DMS153 treated with DMSO at 0.1 percent for 48 hours (cell line): Measurements from ENCODE around the gene H1-8.

Experiments used
- DNase-seq: peaks from one replicate; lab custom pipeline; 2025; ENCODE audit not compliant: unreplicated experiment; lab: John Stamatoyannopoulos, UW

H1-8 gene

DNA sequence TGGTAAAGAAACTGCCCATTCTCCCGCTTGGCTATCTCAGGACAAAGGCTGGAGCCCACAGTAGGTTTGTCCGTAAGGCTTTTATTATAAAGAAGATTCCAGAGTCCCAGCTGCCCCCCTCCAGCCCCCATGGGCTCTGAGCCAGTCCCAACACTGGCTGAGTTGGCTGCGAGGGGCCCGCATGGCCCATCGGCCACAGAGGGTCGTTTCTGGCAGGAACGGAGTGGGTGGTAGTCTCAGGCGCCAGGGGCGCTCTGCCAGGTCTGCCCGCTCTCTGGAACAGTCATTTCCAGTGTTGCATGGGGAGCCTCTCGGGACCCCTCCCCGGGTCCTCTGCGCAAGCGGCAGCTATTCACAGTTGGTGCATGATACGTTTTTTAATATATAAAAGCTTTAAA, 12.2 kb downstream of the H1-8 start:
- no peak for DNase-seq

DNA sequence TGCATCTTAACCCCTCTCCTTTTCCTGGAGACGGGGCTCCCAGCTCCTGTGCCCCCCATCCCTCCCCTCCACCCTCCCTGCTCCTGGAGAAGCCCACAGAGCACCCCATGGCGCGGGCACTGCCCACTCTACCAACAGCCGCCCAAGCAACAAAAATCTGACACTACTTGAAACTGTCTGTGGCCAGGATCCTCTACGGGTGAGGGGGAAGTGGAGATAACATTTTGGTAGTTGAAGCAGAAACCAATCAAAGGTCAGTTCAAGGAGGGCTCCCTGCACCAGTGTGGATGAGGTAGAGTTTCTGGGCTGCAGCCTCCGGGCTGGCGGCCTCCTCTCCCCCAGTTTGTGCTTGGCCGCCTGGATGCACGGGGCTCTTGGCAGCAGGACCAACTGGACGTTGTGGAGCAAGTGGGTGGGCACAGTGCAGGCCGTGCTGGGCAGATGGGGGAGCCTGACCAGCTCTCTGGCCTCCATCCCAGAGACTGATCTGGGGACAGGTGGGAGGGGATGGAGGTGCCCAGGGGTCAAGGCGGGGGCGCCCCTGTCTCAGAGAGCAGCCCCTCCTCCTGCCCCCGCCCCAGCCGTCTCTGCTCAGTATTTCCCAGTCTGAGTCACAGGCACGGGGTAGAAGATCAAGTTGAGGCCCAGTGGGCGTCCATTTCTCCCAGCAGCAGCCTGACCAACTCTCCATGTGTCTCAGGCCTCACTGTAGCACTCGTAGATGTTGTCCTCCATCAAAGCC, 12.8 kb downstream of the H1-8 start:
- DNase-seq = no peak

DNA sequence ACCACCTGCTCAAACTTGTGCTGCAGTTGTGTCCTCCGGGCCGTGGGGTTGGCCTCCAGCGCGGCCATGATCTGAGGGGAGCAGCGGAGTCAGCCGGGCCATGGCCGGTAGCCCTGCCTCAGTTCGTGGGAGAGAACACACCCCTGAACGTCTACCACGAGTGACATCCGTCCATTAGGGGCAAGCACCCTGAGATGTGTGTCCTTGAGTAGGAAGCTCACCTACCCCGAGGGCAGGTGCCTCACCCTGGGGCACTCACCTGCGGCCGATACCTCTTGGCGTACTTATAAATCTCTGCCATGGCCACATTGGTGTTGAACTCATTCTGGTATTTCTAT, 13.4 kb downstream of the H1-8 start:
- DNase-seq = no peak

DNA sequence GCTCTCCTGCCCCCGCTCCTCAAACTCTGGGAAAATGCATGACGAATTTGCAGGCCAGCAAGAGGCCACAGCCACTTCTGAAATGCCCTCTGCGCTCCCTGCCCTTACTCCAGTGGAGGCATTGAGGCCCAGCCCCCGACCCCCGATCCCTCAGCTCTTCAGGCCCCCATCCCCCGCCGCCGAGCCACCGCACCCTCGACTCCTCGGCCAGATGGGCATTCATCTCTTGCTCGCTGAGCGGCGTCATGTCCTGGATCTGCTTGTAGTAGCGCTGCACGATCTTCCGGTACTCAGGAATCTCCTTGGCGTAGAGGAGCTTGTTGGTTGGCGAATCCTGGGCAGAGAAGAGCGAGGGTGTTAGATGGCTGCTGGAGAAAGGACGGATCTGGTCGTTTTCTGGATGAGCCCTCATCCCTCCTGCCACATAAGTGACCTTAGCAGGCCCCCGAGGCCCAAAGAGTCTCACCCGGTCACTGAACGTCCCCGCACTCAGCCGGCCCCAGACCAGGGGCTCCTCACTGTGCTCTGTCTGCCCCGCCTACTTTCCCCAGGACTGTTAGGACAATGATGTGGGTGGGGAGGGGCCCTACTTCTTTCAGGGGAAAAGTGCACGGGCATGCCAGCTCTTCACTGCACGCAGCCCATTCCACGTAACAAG, 14.0 kb downstream of the H1-8 start:
- no peak for DNase-seq

DNA sequence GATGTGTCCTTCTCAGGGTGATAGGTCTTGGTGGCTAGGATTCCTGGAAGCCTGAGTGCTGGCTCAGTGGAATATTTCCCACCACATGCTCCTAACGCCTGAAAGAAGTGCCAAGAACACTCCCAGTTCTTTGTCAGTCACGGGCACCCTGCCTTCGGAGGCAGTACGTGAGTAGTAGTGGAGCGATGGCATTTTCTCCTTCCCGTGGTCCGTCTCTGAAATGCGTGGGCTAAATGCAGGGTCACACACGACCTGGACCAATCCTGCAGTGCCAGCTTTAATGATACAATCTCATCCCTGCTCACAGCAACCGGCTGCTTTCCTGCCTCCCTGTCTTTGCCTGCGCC, 14.5 kb downstream of the H1-8 start:
- DNase-seq = no peak

DNA sequence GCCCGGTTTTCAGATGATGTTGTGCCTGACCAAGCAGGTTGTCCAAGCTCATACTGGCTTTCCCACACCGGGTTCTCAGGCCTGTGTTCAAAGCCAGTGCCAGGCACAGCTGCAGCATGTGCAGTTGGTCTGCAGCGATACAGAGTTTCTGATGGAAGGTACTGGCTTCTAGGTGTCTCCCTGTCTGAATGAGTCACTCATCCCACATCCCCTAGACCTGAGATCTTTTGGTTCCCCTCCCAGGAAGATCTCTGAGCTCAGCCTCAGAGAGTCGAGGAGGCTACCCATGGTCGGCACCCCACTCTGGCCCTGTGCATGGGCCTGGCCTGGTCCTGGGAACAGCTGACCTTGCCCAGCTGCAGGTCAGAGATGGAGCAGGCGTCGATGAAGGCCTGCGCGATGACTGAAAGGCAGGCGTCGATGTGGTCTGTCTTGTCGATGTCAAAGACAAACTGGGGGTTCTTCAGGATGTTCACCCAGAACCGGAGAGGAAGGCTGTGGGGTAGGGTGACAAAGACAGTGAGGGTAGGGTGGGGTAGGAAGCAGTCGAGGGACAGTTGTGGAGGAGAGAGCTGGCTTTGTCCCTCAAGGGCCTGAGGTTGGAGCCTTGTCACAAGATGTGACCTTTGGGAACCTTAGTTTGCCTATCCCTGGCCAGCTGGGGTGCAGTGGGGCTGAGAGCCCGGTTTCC, 15.3 kb downstream of the H1-8 start:
- no peak for DNase-seq

DNA sequence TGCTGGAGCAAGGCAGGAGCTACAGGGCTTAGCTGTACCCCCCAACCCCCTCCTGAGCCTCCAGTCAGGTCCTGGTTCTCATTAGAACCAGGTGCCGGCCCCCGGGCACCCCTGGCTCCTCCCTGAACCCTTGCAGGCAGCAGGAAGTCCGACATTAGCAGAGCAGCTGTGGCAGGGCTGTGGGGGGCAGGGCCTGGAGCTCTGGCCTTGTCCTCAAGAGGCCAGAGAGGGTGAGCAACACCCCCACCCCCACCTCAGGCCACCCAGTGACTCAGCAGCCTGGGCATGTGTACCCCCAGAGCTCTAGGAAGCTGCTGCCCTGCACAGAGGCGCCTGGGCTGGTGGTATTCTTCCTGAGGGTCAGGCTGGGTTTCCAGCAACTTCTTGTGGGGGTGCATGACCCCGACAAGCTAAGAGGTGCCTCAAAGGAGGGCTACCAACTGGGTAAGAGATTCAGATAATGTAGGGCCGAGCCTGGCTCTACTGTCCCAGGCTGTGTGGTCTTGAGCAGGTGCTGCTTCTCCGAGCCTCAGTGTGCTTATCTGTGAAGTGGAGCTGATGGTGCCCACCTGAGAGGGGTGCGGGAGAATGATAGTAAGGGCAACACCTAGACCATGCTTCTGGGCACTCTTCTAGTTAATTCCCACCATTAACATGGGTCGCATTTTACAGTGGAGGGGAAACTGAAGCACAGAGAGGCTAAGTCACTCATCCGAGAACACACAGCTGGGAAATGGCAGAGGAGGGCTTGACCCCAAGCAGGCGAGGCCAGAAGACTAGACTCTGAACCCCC, 16.0 kb downstream of the H1-8 start:
- no peak for DNase-seq

DNA sequence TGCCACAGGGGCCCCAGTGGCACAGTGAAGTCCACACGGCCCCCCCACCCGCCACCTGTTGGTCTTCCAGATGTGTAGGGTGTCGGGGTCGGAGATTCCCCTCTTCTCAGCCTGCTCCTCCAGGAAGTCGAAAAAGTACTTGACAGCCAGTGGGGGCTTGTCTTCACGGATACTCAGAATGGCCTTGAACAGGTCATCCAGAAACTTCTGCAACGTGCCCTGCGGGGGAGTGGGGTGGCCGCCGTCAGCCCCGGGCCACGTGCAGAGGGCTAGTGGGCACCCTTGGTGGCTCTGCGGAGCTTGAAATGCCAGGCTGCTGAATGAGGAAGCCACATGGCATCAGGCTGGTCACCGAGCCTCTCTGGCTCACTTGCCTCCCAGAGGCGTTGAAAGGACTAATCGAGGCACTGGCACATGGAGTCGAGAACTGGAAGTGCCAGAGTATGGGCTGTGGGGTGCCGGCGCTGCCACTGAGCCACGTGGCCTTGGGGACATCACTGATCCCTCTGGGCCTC, 16.6 kb downstream of the H1-8 start:
- no peak for DNase-seq

DNA sequence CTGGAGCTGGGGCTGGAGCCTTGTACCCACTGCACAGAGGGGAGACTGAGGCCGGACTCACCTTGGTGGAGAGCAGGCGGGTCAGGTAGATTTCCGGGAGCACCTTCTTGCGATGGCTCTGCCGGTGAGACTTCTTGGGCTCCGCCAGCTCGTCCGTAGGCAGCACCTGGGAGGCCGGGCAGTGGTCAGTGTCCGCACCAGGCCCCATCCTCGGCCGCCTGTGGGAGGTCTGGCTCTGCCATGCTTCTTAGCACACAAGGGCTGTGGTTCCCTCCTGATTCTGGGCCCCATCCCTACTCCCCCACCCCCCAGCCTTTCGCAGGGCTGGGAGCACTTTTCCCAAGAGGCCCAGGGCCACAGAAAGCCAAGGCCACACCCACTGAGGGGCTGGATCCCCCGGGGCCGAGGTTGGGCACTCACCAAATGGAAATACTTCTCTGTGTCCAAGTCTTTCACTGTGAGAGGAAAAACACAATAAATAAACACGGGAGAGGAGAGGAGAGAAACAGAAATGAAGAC, 17.4 kb downstream of the H1-8 start:
- no peak for DNase-seq

DNA sequence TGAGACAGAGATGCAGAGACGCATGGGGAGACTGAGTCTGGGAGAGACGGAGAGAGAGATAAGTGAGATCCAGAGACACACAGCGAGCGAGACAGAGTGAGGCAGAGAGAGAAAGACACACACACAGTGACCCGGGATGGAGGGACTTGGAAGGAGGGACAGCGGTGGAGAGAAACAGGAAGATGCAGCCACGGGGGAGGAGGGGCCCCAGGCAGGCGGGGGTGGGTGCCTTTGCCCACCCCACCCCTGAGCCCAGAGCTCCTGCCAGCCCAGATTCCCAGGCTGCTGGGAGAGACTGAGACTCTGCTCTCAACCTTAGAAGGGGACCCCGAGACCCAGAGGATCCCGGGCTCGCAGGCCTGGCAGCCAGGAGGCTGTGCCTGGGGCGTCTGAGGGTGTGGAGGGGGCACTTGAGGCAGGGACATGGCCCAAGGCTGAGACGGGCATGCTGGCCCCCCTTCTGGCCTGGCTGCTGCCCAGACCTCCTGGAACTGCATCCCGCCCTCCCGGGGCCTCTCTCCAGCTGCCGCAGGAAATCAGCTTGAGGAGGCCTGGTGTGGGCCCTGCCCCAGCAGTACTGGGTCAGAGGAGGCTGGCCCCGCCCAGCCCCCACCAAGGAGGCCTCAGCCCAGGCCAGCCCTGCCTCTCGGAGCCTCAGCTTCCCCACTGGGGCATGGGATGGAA, 18.1 kb downstream of the H1-8 start:
- no peak for DNase-seq

DNA sequence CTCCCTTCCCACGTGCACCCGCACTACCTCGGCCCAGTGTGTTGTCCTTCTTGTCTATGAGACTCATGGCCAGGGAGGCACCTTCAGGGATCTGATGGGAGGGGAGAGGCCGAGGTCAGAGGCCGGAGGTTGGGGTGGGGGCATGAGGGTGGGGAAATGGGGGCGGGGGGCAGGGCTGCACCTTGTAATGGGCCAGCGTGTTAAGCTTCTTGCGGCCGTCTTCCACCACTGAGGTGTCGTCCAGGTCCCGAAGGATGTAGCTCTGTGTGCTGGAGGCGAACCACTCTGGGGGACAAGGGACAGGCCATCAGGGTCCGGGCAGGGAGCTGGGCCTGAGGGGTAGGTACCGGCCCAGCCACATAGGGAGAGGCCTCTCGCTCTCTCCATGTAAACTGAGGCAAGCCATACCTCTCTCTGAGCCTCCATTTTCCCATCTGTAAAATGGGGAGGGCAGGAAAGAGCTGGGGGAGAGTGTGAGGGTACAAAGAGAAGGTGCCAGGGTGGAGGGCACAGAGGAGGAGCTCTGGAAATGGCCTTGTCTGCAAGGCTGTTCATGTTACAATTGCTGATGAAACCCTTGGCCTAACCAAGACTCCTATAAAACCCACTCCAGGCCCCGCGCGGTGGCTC, 18.8 kb downstream of the H1-8 start:
- DNase-seq = no peak

DNA sequence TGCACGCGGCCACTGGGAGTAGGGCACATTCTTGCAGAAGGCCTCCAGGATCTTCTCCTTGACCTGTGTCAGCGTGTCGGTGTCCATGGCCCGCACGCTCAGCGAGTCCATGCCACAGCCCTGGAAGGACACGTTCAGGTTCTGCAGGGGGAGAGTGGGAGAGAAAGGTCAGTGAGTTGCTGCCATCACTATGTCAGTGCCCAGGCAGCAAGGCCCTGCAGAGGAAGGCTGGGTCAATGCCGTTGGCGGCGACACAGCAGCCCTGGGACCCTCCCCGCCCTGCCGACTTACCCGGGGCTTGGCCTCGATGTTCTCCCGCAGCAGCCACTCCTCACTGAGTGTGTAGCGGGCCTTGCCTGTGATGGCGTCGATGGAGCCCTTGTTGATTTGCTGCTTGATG, 19.8 kb downstream of the H1-8 start:
- no peak for DNase-seq

DNA sequence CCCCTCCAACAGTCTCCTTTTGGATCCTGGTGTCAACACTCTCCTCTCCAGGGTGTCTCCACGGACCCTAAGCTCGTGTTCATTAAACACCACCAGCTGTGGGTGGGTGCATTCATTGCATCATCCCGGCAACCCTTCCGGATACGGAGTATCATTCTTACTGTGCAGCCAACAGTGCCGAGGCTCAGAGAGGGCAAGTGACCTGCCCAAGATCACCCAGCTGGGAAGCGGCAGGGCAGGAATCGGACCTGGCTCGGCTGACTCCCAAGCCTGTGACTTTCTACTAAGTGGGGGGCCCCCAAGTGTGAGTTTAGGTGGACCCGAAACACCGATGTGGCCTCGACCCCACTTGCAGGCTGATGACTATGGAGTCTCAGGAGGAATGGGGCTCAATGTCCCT, 20.4 kb downstream of the H1-8 start:
- no peak for DNase-seq

DNA sequence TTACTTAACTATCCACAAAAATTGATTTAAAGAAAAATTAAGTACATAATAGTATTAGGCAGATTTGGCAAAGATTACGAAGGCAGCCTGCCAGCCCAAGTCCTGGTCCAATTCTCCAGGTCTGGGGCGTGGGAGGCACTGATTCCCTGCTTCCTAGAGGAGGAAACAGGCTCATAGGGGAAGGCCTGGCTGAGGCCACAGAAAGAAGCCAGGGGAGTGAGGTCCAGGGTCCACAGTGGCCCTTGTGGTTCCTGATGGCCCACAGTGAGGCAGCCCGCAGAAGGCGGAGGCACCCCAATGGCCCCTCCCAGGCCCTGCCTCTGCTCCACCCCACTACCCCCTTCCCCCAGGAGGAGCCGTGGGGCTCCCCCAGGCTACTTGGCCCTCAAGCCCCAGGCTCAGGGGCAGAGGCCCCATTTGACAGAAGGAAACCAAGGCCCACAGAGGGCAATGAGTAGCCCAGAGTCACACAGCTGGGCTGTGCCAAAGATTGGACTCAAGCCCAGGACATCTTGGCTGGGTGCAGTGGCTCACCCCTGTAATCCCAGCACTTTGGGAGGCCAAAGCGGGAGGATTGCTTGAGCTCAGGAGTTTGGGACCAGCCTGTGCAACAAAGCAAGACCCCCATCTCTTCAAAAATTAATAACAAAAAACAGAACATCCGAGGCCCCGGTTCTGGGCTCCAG, 21.0 kb downstream of the H1-8 start:
- no peak for DNase-seq

DNA sequence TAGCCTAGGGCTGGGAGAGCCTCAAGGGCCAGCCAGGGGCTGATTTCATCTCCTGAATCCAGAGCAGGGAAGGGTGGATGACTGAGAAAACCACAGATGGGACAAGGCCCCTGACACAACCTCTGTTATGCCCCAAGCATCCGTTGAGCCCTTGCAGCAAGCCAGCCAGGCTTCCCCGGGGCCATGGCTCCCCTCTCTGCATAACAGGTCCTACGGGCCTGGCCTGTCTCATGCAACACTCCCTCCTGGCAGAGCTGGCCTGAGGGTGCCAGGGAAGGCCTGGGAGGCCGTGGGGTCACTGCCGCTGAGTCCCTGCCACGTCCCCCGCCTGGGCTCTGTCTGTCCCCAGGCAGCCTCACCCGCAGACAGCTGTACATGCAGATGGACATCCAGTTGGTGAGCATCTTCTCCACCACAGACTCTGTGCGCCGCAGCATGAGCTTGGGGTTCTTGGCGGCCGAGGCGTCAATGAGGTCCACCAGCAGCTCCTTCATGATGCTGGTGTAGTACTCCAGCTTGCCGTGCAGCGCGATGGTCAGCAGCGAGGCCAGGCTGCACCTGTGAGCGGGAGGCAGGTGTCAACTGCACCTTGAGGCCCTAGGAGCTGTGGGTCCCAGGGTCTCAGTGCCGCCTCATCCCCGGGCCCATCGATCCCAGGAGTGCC, 22.1 kb downstream of the H1-8 start:
- no peak for DNase-seq

DNA sequence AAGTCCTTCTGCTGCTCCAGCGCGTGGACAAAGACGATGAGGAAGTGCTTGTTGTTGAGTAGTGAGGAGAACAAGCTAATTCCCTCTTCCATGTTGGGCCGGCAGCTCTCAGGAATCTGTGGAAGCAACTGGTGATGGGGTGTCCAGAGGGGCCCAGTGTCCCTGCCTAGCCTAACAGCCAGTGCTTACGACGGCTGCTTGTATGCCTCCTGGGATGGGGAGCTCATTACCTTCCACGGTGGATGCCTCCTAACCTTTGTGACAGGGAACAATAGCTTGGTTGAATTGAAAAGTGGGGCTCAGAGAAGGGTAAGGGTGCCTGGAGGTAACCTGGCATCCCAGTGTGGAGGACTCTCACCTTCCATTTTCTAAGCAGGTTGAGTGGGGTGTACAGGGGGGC, 22.9 kb downstream of the H1-8 start:
- DNase-seq = no peak

DNA sequence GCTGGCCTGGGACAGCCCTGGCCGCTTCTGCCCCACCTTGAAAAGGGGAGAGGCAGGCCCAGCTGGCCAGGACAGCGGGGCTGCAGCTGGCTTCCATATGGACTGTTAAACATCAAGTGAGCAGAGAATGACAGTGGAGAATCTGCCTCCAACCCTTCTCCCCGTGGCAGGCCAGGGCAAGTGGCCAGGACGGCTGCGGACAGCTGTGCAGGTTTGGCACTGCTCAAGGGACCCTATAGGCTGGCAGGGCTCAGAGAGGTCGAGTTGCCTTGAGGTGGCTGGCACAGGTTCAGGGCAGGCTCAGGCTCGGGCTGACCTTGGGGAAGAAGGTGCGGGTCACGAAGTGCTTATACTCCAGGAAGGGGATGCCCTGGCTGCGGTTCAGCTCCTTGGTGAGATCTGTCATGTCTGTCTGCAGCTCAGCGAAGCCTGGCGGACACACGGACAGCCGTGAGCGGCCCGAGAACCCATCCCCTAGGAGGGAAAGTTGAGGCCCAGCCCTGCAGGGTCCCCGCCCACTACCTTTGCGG, 24.3 kb downstream of the H1-8 start:
- DNase-seq = no peak

DNA sequence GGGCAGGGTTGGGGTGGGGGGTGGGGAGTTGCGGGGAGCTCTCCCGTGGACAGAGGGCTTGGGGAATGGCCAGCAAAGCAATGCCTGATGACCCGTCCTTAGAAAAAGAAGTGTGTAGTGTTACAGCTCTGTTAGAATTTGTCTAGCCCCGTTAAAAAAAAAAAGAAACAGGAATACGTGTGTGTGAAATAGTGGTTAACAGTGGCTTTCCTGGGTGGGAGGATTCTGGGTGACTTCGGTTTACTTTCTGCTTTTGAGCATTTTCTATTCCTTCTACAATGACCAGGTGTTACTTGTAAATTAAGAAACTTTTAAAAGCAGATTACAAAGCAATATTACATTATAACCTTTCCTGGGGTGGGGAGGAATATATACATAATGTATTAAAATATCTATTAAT, 25.0 kb downstream of the H1-8 start:
- no peak for DNase-seq

DNA sequence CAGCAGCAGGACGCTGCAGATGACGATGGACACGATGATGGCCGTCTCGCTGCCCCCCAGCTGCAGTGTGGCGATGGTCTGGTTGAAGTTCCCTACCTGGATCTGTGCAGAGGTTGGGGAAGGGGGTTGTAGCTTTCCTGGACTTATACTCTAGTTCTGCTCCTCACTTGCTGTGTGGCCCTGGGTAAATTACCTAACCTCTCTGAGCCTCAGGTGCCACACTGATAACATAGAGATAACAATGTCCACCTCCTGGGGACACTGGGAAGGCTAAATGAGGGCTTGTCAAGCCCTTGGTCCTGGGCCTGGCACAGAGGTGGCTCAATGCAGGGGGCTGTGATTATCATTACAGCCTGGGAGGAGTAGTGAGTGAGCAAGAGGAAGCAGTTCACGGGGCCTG, 26.9 kb downstream of the H1-8 start:
- DNase-seq = no peak
